GM23338 (cell line): ENCODE measurements around the gene ERC2. TPM values are rescaled to one million over a fixed set of nuclear protein-coding genes. Genes with fewer than 3 reads are reported as not detected.

Source experiments
- ATAC-seq: fragments of 200-7000 bp; cut with Tn5 transposase; 3 replicates; pipeline ENCODE4 v1.9.1; 2020
- DNase-seq: peaks from one replicate; pipeline ENCODE4 v3.0.0-alpha.2; 2015; ENCODE audit warnings: low spot score
- H2AFZ ChIP-seq: fragments of 200-600 bp; sonication (generic); 2 replicates; pipeline ENCODE4 v1.8.0; 2016; ENCODE audit warnings: antibody characterized with exemption, mild to moderate bottlenecking, moderate library complexity
- H3F3A ChIP-seq: fragments of 200-600 bp; sonication (generic); replicated peaks from 2 replicates; pipeline ENCODE4 v1.8.0; 2017; ENCODE audit warnings: antibody characterized with exemption, mixed run types, low read depth
- H3K27ac ChIP-seq: fragments of 200-600 bp; sonication (generic); 2 replicates; pipeline ENCODE4 v1.6.1; 2016; ENCODE audit warnings: low read depth
- H3K27me3 ChIP-seq: fragments of 200-600 bp; sonication (generic); 2 replicates; pipeline ENCODE4 v1.8.0; 2016; ENCODE audit warnings: mild to moderate bottlenecking, mixed run types, moderate library complexity; ENCODE audit not compliant: insufficient read depth
- H3K36me3 ChIP-seq: fragments of 200-600 bp; sonication (generic); 2 replicates; pipeline ENCODE4 v1.8.0; 2016; ENCODE audit warnings: mild to moderate bottlenecking; ENCODE audit not compliant: insufficient read depth
- H3K4me1 ChIP-seq: fragments of 200-600 bp; sonication (generic); 2 replicates; pipeline ENCODE4 v1.8.0; 2016; ENCODE audit warnings: mild to moderate bottlenecking, moderate library complexity; ENCODE audit not compliant: insufficient read depth
- H3K4me2 ChIP-seq: fragments of 200-600 bp; sonication (generic); 2 replicates; pipeline ENCODE4 v1.7.1; 2017; ENCODE audit warnings: mixed run types
- H3K4me3 ChIP-seq: fragments of 200-600 bp; sonication (generic); 2 replicates; pipeline ENCODE4 v1.6.1; 2016; ENCODE audit warnings: mixed run types
- H3K79me2 ChIP-seq: fragments of 200-600 bp; sonication (generic); replicated peaks from 2 replicates; pipeline ENCODE4 v1.8.0; 2017; ENCODE audit warnings: mild to moderate bottlenecking; ENCODE audit not compliant: insufficient read depth
- H3K9me2 ChIP-seq: fragments of 200-600 bp; sonication (generic); 2 replicates; pipeline ENCODE4 v1.8.0; 2017; ENCODE audit not compliant: insufficient read depth
- H4K20me1 ChIP-seq: fragments of 200-600 bp; sonication (generic); replicated peaks from 2 replicates; pipeline ENCODE4 v1.8.0; 2017; ENCODE audit warnings: mild to moderate bottlenecking; ENCODE audit not compliant: insufficient read depth
- H3K27ac Mint-ChIP-seq: 2 replicates; pipeline ENCODE4 v1.8.0; 2020; ENCODE audit warnings: inconsistent platforms, mild to moderate bottlenecking, moderate library complexity, mixed read lengths
- H3K27me3 Mint-ChIP-seq: 3 replicates; pipeline ENCODE4 v1.8.0; 2022; ENCODE audit warnings: low read depth, mild to moderate bottlenecking, moderate library complexity, mixed read lengths, inconsistent platforms; ENCODE audit not compliant: insufficient read depth, poor library complexity
- H3K36me3 Mint-ChIP-seq: 3 replicates; pipeline ENCODE4 v1.8.0; 2021; ENCODE audit warnings: low read depth, mild to moderate bottlenecking, inconsistent platforms, moderate library complexity, mixed read lengths
- H3K4me1 Mint-ChIP-seq: 3 replicates; pipeline ENCODE4 v1.8.0; 2020; ENCODE audit warnings: mild to moderate bottlenecking, inconsistent platforms, mixed read lengths
- H3K4me3 Mint-ChIP-seq: 3 replicates; pipeline ENCODE4 v1.8.0; 2021; ENCODE audit warnings: moderate library complexity, mild to moderate bottlenecking, inconsistent platforms, mixed read lengths
- H3K9me3 Mint-ChIP-seq: 3 replicates; pipeline ENCODE4 v1.8.0; 2020; ENCODE audit warnings: moderate library complexity, mild to moderate bottlenecking, inconsistent platforms, mixed read lengths
- CREB1 ChIP-seq: fragments of 250-450 bp; sonication (Bioruptor Pico); IDR thresholded peaks from 2 replicates; pipeline ENCODE4 v1.5.0; 2020; ENCODE audit warnings: low read depth, mild to moderate bottlenecking, moderate library complexity
- EZH2 ChIP-seq: fragments of 200-600 bp; sonication (generic); IDR thresholded peaks from one replicate; pipeline ENCODE4 v1.8.0; 2017; ENCODE audit warnings: antibody characterized with exemption, mild to moderate bottlenecking, low read depth; ENCODE audit not compliant: unreplicated experiment
- JUNB ChIP-seq: IDR thresholded peaks from one replicate; pipeline ENCODE4 v1.6.1; 2016; ENCODE audit warnings: antibody characterized with exemption; ENCODE audit not compliant: unreplicated experiment
- STAT1 ChIP-seq: IDR thresholded peaks from one replicate; pipeline ENCODE4 v1.6.1; 2016; ENCODE audit warnings: antibody characterized with exemption; ENCODE audit not compliant: unreplicated experiment
- ZNF114 ChIP-seq: fragments of 250-450 bp; sonication (Bioruptor Pico); IDR thresholded peaks from 2 replicates; pipeline ENCODE4 v1.5.0; 2020; ENCODE audit warnings: mild to moderate bottlenecking, moderate library complexity
- ZNF331 ChIP-seq: fragments of 250-450 bp; sonication (Bioruptor Pico); IDR thresholded peaks from 2 replicates; pipeline ENCODE4 v1.5.0; 2020; ENCODE audit warnings: low read depth, mild to moderate bottlenecking, moderate library complexity
- polyA plus RNA-seq: library from polyadenylated mRNA; unstranded; fragments of >200 nt; fragmentation: Nextera tagmentation; extraction: Ambion mirVana; gene quantifications from 2 replicates; pipeline ENCODE4 v1.2.1, GENCODE V29; 2016
- total RNA-seq: library from RNA; depleted of rRNA; stranded (reverse); fragments of >200 nt; shearing (Covaris generic); gene quantifications from 2 replicates; pipeline ENCODE4 v1.2.3, GENCODE V29; 2014
- TF ChIP-seq, protein P1 (sequence below): fragments of 250-450 bp; sonication (Bioruptor Pico); IDR thresholded peaks from 2 replicates; pipeline ENCODE4 v1.5.0; 2020; ENCODE audit warnings: mild to moderate bottlenecking, moderate library complexity
- TF ChIP-seq, protein P2 (sequence below): IDR thresholded peaks from one replicate; pipeline ENCODE4 v1.6.1; 2018; ENCODE audit warnings: antibody characterized with exemption; ENCODE audit not compliant: unreplicated experiment
- TF ChIP-seq, protein P3 (sequence below): IDR thresholded peaks from 2 replicates; pipeline ENCODE4 v1.6.1; 2016; ENCODE audit warnings: antibody characterized with exemption

Gene ERC2
- total and polyA plus RNA-seq, 2 experiments from 2014 or later: 11.8 to 13.7 TPM

DNA sequence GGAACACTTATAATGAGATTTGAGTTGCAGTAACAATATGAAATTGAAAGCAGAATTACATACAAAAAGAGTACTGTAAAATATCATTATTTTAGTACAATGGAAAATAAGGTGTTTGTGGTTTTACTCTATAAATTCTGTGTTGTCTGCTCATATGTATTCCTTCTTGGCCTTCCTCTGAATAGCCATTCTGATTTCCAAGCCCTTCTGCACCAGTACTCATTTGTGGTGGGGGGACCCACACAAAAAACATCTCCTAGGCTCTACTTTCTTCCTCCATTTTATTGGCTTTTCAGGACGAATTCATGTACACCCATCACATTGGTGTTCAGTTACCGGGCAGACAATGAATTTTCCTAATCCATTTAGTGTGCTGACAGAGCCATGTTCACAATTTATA lies 338.2 kb downstream of the ERC2 start:
- H3K4me2 ChIP-seq: no peak overlapping the region
- H3K4me1 ChIP-seq: peaks cover 27% of the 10 kb centered on the region
- peaks cover 5% of the 10 kb centered on the region for H3K36me3 Mint-ChIP-seq
- ATAC-seq: no peak
- H3K9me2 ChIP-seq: no peaks in the 10 kb centered on the region
- no peaks in the 10 kb centered on the region for H4K20me1 ChIP-seq
- H3K27ac Mint-ChIP-seq: no peak overlapping the region
- no peaks in the 10 kb centered on the region for H3F3A ChIP-seq
- no peak for DNase-seq
- no peak overlapping the region for H3K4me3 ChIP-seq
- H3K27me3 Mint-ChIP-seq: no peaks in the 10 kb centered on the region
- H3K4me1 Mint-ChIP-seq: peaks cover 32% of the 10 kb centered on the region
- H3K9me3 Mint-ChIP-seq: no peaks in the 10 kb centered on the region; the same call in 2 of the 3 replicates
- H3K27me3 ChIP-seq: no peaks in the 10 kb centered on the region
- no peak overlapping the region for H2AFZ ChIP-seq
- no peaks in the 10 kb centered on the region for H3K36me3 ChIP-seq
- no peak overlapping the region for H3K27ac ChIP-seq
- no peak for TF ChIP-seq ZNF331 (CRISPR knock-in tag)
- no peak for TF ChIP-seq STAT1
- no peak for TF ChIP-seq JUNB
- TF ChIP-seq ZNF114 (CRISPR knock-in tag): no peak
- TF ChIP-seq, protein P1, sequence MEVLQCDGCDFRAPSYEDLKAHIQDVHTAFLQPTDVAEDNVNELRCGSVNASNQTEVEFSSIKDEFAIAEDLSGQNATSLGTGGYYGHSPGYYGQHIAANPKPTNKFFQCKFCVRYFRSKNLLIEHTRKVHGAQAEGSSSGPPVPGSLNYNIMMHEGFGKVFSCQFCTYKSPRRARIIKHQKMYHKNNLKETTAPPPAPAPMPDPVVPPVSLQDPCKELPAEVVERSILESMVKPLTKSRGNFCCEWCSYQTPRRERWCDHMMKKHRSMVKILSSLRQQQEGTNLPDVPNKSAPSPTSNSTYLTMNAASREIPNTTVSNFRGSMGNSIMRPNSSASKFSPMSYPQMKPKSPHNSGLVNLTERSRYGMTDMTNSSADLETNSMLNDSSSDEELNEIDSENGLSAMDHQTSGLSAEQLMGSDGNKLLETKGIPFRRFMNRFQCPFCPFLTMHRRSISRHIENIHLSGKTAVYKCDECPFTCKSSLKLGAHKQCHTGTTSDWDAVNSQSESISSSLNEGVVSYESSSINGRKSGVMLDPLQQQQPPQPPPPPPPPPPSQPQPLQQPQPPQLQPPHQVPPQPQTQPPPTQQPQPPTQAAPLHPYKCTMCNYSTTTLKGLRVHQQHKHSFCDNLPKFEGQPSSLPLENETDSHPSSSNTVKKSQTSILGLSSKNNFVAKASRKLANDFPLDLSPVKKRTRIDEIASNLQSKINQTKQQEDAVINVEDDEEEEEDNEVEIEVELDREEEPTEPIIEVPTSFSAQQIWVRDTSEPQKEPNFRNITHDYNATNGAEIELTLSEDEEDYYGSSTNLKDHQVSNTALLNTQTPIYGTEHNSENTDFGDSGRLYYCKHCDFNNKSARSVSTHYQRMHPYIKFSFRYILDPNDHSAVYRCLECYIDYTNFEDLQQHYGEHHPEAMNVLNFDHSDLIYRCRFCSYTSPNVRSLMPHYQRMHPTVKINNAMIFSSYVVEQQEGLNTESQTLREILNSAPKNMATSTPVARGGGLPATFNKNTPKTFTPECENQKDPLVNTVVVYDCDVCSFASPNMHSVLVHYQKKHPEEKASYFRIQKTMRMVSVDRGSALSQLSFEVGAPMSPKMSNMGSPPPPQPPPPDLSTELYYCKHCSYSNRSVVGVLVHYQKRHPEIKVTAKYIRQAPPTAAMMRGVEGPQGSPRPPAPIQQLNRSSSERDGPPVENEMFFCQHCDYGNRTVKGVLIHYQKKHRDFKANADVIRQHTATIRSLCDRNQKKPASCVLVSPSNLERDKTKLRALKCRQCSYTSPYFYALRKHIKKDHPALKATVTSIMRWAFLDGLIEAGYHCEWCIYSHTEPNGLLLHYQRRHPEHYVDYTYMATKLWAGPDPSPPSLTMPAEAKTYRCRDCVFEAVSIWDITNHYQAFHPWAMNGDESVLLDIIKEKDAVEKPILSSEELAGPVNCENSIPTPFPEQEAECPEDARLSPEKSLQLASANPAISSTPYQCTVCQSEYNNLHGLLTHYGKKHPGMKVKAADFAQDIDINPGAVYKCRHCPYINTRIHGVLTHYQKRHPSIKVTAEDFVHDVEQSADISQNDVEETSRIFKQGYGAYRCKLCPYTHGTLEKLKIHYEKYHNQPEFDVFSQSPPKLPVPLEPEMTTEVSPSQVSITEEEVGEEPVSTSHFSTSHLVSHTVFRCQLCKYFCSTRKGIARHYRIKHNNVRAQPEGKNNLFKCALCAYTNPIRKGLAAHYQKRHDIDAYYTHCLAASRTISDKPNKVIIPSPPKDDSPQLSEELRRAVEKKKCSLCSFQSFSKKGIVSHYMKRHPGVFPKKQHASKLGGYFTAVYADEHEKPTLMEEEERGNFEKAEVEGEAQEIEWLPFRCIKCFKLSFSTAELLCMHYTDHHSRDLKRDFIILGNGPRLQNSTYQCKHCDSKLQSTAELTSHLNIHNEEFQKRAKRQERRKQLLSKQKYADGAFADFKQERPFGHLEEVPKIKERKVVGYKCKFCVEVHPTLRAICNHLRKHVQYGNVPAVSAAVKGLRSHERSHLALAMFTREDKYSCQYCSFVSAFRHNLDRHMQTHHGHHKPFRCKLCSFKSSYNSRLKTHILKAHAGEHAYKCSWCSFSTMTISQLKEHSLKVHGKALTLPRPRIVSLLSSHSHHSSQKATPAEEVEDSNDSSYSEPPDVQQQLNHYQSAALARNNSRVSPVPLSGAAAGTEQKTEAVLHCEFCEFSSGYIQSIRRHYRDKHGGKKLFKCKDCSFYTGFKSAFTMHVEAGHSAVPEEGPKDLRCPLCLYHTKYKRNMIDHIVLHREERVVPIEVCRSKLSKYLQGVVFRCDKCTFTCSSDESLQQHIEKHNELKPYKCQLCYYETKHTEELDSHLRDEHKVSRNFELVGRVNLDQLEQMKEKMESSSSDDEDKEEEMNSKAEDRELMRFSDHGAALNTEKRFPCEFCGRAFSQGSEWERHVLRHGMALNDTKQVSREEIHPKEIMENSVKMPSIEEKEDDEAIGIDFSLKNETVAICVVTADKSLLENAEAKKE (CRISPR knock-in tag): no peak
- TF ChIP-seq EZH2: no peak
- TF ChIP-seq CREB1 (CRISPR knock-in tag): no peak
- TF ChIP-seq, protein P2, sequence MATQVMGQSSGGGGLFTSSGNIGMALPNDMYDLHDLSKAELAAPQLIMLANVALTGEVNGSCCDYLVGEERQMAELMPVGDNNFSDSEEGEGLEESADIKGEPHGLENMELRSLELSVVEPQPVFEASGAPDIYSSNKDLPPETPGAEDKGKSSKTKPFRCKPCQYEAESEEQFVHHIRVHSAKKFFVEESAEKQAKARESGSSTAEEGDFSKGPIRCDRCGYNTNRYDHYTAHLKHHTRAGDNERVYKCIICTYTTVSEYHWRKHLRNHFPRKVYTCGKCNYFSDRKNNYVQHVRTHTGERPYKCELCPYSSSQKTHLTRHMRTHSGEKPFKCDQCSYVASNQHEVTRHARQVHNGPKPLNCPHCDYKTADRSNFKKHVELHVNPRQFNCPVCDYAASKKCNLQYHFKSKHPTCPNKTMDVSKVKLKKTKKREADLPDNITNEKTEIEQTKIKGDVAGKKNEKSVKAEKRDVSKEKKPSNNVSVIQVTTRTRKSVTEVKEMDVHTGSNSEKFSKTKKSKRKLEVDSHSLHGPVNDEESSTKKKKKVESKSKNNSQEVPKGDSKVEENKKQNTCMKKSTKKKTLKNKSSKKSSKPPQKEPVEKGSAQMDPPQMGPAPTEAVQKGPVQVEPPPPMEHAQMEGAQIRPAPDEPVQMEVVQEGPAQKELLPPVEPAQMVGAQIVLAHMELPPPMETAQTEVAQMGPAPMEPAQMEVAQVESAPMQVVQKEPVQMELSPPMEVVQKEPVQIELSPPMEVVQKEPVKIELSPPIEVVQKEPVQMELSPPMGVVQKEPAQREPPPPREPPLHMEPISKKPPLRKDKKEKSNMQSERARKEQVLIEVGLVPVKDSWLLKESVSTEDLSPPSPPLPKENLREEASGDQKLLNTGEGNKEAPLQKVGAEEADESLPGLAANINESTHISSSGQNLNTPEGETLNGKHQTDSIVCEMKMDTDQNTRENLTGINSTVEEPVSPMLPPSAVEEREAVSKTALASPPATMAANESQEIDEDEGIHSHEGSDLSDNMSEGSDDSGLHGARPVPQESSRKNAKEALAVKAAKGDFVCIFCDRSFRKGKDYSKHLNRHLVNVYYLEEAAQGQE: no peak
- TF ChIP-seq, protein P3, sequence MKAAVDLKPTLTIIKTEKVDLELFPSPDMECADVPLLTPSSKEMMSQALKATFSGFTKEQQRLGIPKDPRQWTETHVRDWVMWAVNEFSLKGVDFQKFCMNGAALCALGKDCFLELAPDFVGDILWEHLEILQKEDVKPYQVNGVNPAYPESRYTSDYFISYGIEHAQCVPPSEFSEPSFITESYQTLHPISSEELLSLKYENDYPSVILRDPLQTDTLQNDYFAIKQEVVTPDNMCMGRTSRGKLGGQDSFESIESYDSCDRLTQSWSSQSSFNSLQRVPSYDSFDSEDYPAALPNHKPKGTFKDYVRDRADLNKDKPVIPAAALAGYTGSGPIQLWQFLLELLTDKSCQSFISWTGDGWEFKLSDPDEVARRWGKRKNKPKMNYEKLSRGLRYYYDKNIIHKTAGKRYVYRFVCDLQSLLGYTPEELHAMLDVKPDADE: no peak
- no peak overlapping the region for H3K4me3 Mint-ChIP-seq
- no peaks in the 10 kb centered on the region for H3K79me2 ChIP-seq
